GM18502 (cell line): Measurements from ENCODE around the gene PUS3.
"Not testable (repeated sequence)": the region's sequence is repeated elsewhere in the genome, so short reads cannot be mapped to it uniquely, and the experiment has no call there.

ENCODE experiments used
- ATAC-seq: cut with Tn5 transposase; IDR thresholded peaks from one replicate; pipeline ENCODE4 v1.9.1; 2021; ENCODE audit warnings: mild to moderate bottlenecking; ENCODE audit not compliant: unreplicated experiment, poor library complexity

Gene PUS3

GRCh38 chr11:125922156-125922555, 19.1 kb upstream of the PUS3 start:
- no peak for ATAC-seq

- no peak for ATAC-seq
Measured at GRCh38 chr11:125921042-125921441, 18.0 kb upstream of the PUS3 start.

GRCh38 chr11:125918140-125918840, 15.3 kb upstream of the PUS3 start:
- no peak for ATAC-seq

GRCh38 chr11:125916683-125917347, 13.8 kb upstream of the PUS3 start:
- no peak for ATAC-seq

- not testable (repeated sequence) for ATAC-seq
Measured at GRCh38 chr11:125914601-125915000, 11.6 kb upstream of the PUS3 start.

GRCh38 chr11:125910226-125910849, 7.3 kb upstream of the PUS3 start:
- ATAC-seq, result no peak

DNA sequence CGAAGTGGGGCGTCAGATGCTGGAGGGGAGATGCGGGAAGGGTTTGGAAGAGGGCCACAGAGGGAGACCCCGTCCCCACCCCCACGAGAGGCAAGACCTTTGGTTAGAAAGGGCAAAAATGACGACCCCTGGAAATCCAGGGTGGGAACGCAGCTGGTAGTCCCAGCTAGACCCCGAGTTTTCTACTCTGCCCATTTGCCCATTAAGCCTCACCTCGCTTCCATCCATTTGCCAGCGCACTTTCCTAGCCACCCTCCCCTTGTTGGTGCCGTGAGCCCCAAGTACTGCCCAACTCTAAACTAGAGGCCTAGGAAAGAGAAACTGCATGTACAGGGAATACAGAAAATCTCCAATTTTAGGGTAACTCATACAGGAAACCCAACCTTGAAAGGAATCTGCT, 1.7 kb upstream of the PUS3 start:
- no peak for ATAC-seq

DNA sequence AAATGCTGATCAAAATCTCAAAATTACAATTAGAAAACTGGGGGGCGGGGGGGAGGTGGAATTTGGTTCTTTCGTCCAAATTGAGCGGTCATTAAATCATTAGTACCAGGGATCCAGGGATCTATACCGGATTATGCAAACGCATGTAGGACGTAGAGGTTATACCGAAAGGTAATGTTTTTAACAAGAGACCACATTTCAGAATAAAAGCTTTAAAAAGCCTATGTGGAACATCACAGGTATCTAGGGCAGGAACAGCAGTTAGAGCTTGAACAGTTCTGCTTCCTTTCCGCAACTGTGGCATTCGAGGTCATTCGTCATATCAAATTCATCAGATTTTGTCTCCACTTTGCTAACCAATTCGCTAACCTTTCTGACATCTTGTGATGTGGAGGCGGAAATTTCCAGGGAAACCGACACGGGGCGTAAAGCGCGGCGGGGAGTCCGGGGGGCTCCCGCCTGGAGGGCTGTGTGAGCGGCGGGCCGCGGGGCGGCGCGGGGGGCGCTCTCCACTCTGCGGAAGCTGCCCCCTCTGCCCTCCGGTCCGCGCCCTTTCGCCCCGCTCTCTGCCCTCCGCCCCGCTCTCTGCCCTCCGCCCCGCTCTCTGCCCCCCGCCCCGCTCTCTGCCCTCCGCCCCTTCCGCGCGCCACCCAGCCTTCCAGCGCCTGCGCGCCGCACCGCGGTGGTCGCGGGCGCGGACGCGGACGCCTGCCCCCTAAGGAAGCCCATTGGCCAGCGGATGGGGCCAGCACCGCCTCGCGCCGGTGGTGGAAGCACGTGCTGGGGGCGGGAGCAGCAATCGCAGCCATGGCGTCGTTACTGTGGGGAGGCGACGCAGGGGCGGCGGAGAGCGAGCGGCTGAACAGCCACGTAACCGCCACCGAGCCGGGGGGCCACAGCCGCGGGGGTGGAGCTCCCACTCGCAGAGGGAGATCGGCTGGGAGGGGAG, 979 bp upstream of the PUS3 start, which contains the start of gene DDX25:
Gene DDX25, plus strand, starts transcription at position 798 of the 949 bp plus-strand sequence. Its CDS starts 10 bp downstream, at position 808.
- ATAC-seq, result no peak

- ATAC-seq, result no peak
Measured at GRCh38 chr11:125902277-125902926, 604 bp downstream of the PUS3 start.

DNA sequence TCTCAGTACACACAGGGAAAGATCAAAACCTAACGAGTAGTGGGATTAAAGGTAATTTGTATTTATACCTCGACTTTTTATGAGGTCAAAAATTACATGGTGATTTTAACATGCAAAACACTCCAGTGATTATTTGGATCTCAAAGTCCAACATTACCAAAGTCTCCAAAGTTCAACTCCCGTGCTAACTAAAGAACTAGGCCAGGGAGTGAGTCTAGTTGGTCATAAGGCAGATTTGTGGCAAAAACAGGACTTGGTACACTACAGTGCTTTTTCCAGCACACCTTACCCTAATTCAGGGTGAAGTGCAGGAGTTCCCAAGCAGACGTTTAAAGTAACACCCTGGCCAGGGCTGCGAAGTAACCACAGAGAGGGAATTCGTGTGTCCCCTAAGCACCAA, 1.1 kb downstream of the PUS3 start:
- no peak for ATAC-seq

DNA sequence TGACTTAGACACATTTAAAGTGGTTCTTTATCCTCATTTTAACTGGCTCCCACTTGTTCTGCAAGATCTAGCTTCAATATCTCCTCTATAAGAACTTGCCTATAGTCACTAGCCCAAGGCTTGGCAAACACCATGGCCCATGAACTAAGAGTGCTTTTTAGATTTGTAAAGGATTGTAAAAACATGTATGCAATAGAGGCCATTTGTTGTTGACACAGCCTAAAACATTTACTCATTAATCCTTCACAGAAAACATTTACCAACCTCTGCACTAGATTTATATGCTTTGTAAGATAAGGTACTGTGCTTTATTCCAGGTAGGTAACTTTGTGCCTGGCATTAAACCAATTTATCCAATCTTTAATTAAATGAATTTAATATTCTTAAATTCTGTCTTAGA, 10.0 kb downstream of the PUS3 start:
- ATAC-seq, result no peak

GRCh38 chr11:125892071-125892470, 10.9 kb downstream of the PUS3 start:
- no peak for ATAC-seq

DNA sequence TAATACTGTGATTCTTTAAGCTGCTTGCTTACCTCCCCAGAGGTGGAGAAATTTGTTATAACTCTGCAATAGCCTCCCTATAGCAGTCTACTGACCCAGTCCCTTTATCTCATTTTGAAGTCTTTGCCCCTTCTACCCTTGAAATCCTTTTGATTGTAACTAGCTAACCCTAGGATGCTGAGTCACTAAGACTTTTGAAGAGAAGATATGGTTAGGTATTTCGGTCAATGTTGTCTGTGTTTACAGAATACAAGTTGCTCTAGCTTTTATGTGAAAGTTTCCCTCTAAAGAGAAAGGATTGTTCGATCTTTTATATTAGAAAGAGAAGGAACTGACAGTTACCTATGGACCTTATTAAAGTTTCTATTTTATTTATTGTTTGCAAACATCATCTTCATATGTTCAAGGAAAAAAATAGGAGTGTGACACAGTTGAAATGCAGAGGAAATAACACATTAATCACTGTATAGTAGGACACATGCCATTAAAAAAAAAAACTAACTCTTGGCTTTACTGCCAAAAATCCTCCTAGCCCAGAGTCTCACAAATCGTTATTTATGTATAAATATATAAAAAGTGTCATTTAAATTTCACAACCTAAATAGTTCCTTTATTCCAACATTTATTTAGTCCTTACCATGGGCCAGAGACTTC, 12.4 kb downstream of the PUS3 start:
- no peak for ATAC-seq

DNA sequence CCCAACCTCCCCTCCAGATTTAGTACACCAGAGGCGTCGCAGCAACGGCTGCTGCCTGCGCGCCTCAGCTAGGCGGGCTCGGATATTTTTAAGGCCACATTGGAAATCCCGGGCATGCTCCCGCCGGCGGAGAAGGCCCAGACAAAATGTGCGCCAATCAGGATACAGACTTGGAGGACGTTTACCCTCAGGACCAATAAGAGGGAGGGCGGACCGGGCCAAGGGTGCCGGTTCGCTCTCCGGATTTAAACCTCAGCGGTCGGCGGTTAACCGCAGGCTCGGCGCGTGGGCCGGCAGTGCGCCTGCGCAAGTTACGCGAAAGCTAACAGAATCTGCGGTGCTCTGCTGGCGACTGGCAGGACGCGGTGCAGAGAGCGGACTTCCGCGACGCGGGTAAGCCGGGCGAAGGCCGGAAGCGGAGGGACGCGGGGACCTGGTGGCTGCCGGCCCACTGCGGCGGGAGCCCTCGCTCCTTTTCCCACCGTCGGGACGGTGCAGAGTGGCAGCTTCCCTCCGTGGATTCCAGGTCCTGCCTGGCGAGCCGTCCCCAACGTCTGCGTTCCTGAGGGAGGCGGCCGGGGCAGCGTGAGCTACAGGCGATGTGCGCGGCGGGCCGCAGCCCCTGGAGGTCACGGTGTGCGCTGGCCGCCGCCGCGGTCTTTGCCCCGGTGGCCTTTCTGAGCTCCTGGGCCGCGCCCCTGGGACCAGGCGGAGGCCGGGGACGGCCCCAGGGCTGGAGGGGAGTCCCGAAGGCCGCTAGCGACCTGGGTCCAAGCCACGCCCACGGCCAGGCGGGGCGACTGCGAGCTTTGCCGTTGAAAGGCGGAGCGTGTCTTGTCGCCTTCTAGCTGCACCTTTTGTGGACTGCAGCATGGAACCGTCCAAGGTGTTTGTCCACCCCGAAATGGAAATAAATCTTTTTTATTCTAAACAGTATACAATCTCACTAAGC, 15.4 kb downstream of the PUS3 start, which contains the start of gene HYLS1:
Gene HYLS1, plus strand, starts transcription at position 296 of the 952 bp plus-strand sequence. CDS start 11,701 bp downstream, outside the sequence.
- ATAC-seq, result peak; percentile 89

DNA sequence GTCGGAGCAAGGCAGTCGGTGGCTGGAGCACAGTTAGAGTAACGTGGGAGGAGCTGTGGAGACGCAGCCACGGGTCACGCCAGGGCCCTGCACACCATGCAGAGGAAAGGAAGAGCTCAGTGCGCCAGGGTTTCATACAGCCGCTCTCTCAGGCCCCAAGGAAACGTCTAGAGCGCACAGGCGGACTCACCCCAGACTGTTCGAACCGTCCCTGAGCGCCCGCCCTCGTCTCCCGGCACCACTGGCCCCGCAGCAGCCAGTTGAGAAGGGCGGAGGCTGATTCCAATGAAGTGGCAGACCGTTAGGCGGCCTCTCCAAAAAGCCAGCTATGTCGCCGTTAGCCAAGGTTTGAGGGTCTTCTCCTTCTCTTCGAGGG, 16.0 kb downstream of the PUS3 start:
- peak; percentile 28 for ATAC-seq

DNA sequence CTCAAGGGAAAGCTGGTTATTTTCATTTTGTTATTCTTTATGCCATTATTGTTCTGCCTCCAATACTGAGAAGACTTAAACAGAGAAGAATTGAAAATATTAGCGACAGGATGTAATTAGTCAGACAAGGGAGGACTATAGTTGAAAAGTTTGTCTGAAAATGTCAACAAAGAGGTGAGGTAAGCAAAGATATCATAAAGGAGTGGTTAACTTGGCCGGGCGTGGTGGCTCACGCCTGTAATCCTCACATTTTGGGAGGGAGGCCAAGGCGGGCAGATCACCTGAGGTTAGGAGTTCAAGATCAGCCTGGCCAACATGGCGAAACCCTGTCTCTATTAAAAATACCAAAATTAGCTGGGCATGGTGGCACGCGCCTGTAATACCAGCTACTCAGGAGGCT, 19.6 kb downstream of the PUS3 start:
- no peak for ATAC-seq

- no peak for ATAC-seq
Measured at GRCh38 chr11:125881291-125881690, 21.7 kb downstream of the PUS3 start.

DNA sequence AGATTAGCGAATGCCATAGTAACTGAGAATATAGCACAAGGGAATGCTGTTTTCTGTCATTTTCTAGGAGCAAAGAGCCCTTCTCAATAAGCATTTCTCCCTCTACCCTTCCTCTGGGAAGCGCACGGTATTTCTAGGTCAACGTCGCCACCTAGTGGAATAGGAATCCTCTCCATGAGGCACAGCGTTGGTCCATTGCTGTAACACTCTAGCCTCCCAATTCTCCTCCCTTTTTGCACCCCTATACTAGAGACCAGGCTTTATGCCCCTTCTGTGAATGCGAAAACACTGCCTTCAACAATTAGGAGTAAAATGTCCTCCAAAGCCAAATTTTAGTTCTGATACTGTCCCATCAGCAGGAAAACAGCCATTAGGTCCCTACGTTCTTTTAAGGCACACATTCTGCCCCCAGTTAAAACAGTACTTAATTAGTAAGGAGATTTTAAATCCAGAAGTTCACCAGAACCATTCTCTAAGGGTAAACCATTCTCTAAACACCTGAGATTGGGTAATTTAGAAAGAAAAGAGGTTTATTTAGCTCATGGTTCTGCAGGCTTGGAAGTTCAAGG, 28.4 kb downstream of the PUS3 start:
- ATAC-seq, result peak; percentile 85
